Epithelial cell of esophagus (primary cell): ENCODE results near the gene USP15.

Experiments
- DNase-seq: peaks from one replicate; pipeline ENCODE4 v3.0.0; 2010; ENCODE audit warnings: low read depth
- H3K4me3 ChIP-seq: 2 replicates; pipeline ENCODE4 v1.5.1; 2011; ENCODE audit warnings: mild to moderate bottlenecking, low read length, control low read depth
- CTCF ChIP-seq: IDR thresholded peaks from 2 replicates; pipeline ENCODE4 v1.5.1; 2011; ENCODE audit warnings: low read depth, mild to moderate bottlenecking, low read length, control low read depth, inconsistent platforms; ENCODE audit not compliant: insufficient read depth; ENCODE audit errors: missing control alignments

Gene USP15

GRCh38 chr12:62370189-62370588, 110.0 kb downstream of the USP15 start:
- no peak for TF ChIP-seq CTCF
- no peak for DNase-seq
- no peak overlapping the region for H3K4me3 ChIP-seq

GRCh38 chr12:62371661-62372060, 111.5 kb downstream of the USP15 start:
- no peak for TF ChIP-seq CTCF
- H3K4me3 ChIP-seq, result no peak overlapping the region
- no peak for DNase-seq

- no peak overlapping the region for H3K4me3 ChIP-seq
- no peak for TF ChIP-seq CTCF
- no peak for DNase-seq
These were observed 111.9 kb downstream of the USP15 start for GRCh38 chr12:62372134-62372533.

GRCh38 chr12:62372825-62373224, 112.6 kb downstream of the USP15 start:
- H3K4me3 ChIP-seq, result no peak overlapping the region
- DNase-seq, result no peak

GRCh38 chr12:62375603-62376002, 115.4 kb downstream of the USP15 start:
- no peak for TF ChIP-seq CTCF
- DNase-seq, result no peak
- H3K4me3 ChIP-seq, result no peak overlapping the region

More at GRCh38 chr12:62372825-62373224, 112.6 kb downstream of the USP15 start:
- TF ChIP-seq CTCF, result no peak

- TF ChIP-seq CTCF, result no peak
- no peak overlapping the region for H3K4me3 ChIP-seq
- DNase-seq, result no peak
These were observed 119.0 kb downstream of the USP15 start for GRCh38 chr12:62379026-62379722.

GRCh38 chr12:62379723-62380045, 119.5 kb downstream of the USP15 start:
- DNase-seq, result no peak
- no peak overlapping the region for H3K4me3 ChIP-seq
- TF ChIP-seq CTCF, result no peak
